ENCODE results near the gene DUOXA2. TPM values are rescaled to one million over a fixed set of nuclear protein-coding genes. Genes with fewer than 3 reads are reported as not detected.

DUOXA2 gene
- total and polyA plus RNA-seq, 8 donors, result 0.11 to 0.25 (median 0.18) TPM; not detected in 3

DNA sequence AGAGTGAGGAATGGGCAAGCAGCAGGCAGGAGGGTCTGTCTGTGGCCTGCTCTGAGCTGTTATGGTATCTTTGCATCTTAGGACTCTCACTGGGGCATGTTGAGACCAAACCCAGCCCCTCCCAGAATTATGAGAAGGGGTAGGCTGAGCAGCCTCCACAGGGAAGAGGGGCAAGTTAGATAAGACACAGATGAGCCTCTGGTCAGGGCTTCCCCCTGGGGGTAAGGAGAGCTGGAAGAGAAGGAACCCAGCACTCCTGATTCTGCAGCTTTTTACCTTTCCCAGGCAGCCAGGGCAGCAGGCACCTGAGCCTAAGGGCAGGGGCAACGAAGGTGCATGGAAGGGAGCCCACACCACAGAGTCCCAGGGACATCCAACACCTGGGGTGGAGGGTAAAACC is 34.9 kb downstream of the DUOXA2 start:
- H3K36me3 ChIP-seq, result peaks cover 0 to 39% of the 10 kb centered on the region in 2 donors
- H3K27me3 ChIP-seq, result no peaks in the 10 kb centered on the region
- DNase-seq, result no peak
- intact Hi-C loops (cut with DNase I), result no loop called here
- H3K9me3 ChIP-seq, result no peaks in the 10 kb centered on the region
- H3K4me1 ChIP-seq, result no peaks in the 10 kb centered on the region
- no peak overlapping the region for H3K4me3 ChIP-seq
- ATAC-seq, result no peak
- no peak overlapping the region for H3K27ac ChIP-seq
- no peak for TF ChIP-seq CTCF (IDR thresholded peaks at IDR 0.05)

DNA sequence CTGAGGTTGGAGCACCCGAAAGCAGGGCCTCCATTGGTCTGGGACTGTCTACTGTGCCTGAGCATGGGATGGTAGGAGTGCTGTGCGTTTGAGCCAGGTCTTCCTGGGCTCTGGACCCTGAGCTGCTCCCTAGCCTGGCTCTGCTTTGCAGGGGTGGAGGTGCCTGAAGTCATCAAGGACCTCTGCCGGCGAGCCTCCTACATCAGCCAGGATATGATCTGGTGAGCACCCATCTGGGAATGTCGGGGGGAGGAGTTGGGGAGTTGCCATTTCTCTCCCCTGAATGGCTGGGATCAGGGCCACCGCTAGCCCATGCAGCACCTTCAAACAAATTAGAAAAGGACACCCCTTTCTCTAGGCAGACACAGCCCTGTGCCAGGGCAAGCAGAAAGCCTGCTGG is 36.4 kb downstream of the DUOXA2 start:
- H3K4me1 ChIP-seq, result no peaks in the 10 kb centered on the region
- H3K4me3 ChIP-seq, result no peak overlapping the region
- ATAC-seq (no peak), DNase-seq (no peak)
- H3K27me3 ChIP-seq, result no peaks in the 10 kb centered on the region
- peaks cover 0 to 33% of the 10 kb centered on the region in 2 donors for H3K36me3 ChIP-seq
- intact Hi-C loops (cut with DNase I), result loop anchor here in 1 of 2 donors (10.0 kb wide), 1 partner anchor 114 kb away; no protein-coding TSS in a partner anchor
- no peak overlapping the region for H3K27ac ChIP-seq
- H3K9me3 ChIP-seq, result no peaks in the 10 kb centered on the region
- no peak for TF ChIP-seq CTCF (IDR thresholded peaks at IDR 0.05)

DNA sequence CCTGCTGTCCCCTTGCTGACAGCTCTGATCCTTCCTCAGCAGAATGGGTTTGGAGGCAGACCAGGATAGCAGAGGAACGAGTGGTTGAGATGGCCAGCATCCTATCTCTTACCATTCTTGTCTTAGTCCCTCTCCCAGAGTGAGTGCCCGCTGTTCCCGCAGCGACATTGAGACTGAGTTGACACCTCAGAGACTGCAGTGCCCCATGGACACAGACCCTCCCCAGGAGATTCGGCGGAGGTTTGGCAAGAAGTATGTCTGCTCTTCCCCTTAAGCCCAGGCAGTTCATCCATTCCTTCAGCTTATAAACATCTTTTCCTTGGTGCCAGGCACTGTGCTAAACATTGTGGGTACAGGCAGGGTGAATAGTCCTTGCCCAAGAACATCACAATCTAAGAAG is 36.9 kb downstream of the DUOXA2 start:
- intact Hi-C loops (cut with DNase I), result loop anchor here in 1 of 2 donors (10.0 kb wide), 1 partner anchor 114 kb away; no protein-coding TSS in a partner anchor
- no peak overlapping the region for H3K4me3 ChIP-seq
- H3K27ac ChIP-seq, result no peak overlapping the region
- no peaks in the 10 kb centered on the region for H3K27me3 ChIP-seq
- no peaks in the 10 kb centered on the region for H3K9me3 ChIP-seq
- H3K4me1 ChIP-seq, result no peaks in the 10 kb centered on the region
- TF ChIP-seq CTCF (IDR thresholded peaks at IDR 0.05), result no peak
- DNase-seq (no peak), ATAC-seq (no peak)
- H3K36me3 ChIP-seq, result peaks cover 0 to 38% of the 10 kb centered on the region in 2 donors

DNA sequence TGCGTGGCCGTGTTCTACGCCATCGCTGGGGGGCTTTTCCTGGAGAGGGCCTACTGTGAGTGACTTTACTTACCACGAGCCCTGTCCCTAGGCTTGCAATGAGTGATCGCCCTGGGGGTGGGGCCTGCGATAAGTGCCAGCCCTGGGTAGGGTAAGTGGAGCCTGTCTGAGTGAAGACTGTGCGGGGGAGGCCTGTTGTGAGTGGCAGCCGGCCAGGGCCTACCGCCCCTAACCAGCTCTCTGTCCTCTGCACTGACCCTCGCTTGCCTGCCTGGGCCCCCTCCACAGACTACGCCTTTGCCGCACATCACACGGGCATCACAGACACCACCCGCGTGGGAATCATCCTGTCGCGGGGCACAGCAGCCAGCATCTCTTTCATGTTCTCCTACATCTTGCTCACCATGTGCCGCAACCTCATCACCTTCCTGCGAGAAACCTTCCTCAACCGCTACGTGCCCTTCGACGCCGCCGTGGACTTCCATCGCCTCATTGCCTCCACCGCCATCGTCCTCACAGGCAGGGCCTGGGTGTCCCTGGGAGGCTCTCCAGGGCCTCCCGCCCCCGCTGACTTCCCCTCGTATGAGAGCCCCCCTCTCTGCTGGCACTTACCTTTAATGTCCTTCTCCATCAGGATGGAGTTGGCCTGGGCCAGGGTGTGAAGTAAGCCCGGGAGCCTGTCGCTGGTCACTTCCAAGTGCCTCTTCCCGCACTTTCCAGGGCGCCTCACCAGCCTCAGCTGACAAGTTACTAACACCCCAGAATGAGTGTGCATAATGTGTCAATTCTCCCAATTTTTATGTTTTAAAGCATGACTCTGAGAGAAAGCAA is 38.1 kb downstream of the DUOXA2 start:
- no peak for TF ChIP-seq CTCF (IDR thresholded peaks at IDR 0.05)
- peaks cover 0 to 44% of the 10 kb centered on the region in 2 donors for H3K36me3 ChIP-seq
- intact Hi-C loops (cut with DNase I), result loop anchor here in 1 of 2 donors (10.0 kb wide), 1 partner anchor 113 kb away; no protein-coding TSS in a partner anchor
- H3K4me1 ChIP-seq, result no peaks in the 10 kb centered on the region
- no peaks in the 10 kb centered on the region for H3K27me3 ChIP-seq
- DNase-seq (no peak), ATAC-seq (no peak)
- no peak overlapping the region for H3K27ac ChIP-seq
- H3K9me3 ChIP-seq, result no peaks in the 10 kb centered on the region
- no peak overlapping the region for H3K4me3 ChIP-seq

- no peaks in the 10 kb centered on the region for H3K9me3 ChIP-seq
- no peak for ATAC-seq
- DNase-seq, result no peak
- H3K27ac ChIP-seq, result no peak overlapping the region
- H3K27me3 ChIP-seq, result no peaks in the 10 kb centered on the region
- no peaks in the 10 kb centered on the region for H3K4me1 ChIP-seq
- no peak for TF ChIP-seq CTCF (IDR thresholded peaks at IDR 0.05)
- H3K4me3 ChIP-seq, result no peak overlapping the region
- H3K36me3 ChIP-seq, result peaks cover 0 to 35% of the 10 kb centered on the region in 2 donors
- intact Hi-C loops (cut with DNase I), result loop anchor here in 1 of 2 donors (10.0 kb wide), 1 partner anchor 109 kb away; no protein-coding TSS in a partner anchor
Observed at GRCh38 chr15:45155739-45156138, 41.6 kb downstream of the DUOXA2 start.

Measured in left lung (tissue), 10 donors.